GM18951 (cell line): ENCODE results near the gene ARHGAP25.

Experiments
- POLR2A ChIP-seq: IDR thresholded peaks from 4 replicates; pipeline ENCODE4 v1.6.1; 2011; ENCODE audit warnings: mild to moderate bottlenecking; ENCODE audit not compliant: insufficient read length, insufficient read depth; ENCODE audit errors: extremely low read depth
- in situ Hi-C: fragments of 300-500 bp; cut with MboI; formaldehyde crosslinking; loops from one replicate; pipeline ENCODE4 v1.12.0; 2022; ENCODE audit warnings: low sequenced_read_pairs, mixed read lengths, inconsistent platforms; ENCODE audit not compliant: unreplicated experiment

ARHGAP25 gene

DNA sequence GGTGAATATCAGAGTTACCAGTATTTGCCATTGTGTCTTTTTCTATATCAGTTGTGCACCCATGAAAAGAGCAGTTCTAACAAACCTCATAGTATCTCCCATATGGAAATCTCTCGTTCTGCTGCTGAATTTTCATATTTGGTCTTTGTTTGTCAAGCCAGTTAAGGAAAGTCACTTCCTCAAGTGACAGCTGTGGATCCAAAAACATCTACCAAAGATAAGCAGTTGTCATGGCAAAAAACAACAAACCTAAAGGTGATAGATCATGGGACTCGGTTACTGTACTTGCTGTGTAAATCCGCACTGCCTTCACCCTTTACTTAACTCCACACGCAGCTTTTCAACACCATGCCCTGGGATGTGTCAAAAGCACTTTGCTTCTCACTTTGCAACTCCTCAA lies 119.3 kb downstream of the ARHGAP25 start:
- in situ Hi-C loops: no loop called here
- no peak for TF ChIP-seq POLR2A

DNA sequence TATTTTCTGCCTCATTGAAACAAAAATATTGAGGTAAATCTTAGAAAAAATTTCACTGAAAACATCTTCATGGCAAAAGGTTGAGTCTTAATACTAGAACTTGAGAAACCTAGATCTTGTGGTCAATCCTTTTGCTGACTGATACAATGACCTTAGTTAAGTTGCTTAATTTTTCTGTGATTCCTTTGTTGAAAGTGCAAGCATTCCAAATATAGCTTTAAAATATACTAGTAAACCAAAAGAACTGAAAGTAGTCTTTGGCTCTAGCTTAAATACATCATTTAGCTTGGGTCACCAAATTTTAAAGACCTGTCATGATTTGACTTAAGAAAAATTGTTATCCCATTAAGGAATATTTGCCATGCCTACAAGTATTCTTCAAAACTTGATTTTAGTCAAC lies 119.9 kb downstream of the ARHGAP25 start:
- in situ Hi-C loops: no loop called here
- TF ChIP-seq POLR2A: no peak

DNA sequence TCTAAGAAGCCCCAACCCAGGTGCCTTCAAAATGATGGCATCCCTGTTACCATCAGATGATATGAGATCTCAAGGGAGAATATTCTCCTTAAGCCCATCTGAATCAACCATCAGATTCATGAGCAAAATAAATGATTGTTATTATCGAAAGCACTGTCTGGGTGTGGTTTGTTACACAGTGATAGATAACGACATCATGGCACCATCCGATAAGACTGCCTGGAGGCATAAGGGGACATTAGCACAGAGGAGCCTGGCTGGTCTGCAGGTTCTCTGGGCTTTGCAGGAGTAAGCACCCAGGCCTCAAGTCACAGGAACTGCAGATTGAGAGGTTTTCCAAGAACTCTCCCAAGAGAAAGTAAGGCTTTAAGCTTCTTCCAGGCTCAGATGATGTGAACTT lies 120.9 kb downstream of the ARHGAP25 start:
- TF ChIP-seq POLR2A: no peak
- in situ Hi-C loops: no loop called here

DNA sequence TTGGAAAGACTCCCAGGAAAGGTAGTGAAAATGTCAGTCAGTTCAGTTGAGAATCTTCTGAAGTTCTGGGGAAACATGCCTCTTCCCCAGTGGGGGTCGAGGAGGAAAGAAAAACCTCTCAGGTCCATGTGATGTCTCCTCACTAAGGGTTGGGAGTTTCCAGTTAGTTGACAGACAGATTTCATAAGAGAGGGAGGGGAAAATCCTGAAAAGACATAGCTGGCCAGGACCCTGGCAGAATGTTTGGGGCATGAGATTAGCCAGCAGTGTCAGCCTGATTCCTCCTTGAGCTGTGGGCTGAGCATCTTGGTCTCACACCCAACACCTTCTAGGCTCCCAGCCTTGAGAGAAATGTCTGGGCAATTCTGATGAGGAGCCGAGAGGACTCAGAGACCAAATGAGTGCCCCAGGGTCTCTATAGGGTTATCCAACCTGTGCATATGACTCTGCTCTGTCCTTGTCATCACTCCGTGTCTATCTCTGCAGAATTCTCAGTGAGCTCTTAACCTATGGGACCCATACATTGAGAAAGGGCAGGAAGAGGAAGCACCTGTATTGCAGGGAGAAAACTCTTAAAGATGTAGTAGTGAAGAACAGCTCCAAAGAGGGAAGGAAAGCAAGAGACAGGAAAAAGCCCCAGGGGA lies 122.7 kb downstream of the ARHGAP25 start:
- in situ Hi-C loops: no loop called here
- no peak for TF ChIP-seq POLR2A

DNA sequence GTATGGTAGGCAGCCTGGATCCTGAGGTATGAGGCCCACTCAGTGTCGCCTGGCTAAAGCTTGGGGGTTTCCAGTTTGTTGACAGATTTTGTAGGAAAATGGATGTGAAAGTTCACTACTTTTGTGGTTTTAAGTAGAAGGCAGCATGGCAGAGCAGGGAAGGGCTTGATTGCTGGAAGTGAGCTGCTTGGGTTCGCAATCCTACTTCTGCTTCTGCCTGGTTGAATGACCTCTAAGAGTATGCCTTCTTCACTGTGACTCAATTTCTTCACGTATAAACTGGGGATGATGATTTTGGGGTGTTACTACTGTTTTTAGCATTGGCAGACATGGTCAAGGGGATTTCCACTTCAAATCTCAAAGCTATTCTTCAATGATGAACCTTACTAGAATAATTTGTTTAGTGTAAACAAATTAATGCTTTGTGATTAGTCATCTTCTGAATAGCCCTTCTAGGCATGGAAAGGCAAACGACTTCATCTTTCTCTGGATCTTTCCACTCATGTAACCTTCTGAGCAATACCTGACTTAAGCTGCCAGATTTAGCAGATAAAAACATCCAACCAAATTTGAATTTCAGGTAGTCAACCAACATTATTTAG lies 123.3 kb downstream of the ARHGAP25 start:
- in situ Hi-C loops: no loop called here
- TF ChIP-seq POLR2A: no peak

DNA sequence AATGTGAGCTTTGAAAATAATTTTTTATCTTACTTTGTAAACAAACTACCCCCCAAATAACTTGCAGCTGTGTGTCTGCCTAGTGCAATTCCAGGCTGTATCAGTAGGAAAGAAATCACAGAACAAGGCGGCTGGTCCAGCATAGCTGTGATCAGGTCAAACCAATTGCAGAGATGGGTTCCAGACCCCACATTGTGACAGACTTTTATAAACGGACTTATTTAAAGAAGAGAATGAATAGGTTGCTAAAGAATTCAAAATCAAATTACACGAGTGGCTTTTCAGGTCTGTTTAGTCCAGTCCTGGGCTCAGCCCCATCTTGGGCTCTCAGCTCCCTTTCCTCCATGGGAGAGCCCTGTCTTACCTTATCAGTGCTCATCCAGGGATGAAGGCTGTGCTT lies 125.5 kb downstream of the ARHGAP25 start:
- in situ Hi-C loops: no loop called here
- no peak for TF ChIP-seq POLR2A

DNA sequence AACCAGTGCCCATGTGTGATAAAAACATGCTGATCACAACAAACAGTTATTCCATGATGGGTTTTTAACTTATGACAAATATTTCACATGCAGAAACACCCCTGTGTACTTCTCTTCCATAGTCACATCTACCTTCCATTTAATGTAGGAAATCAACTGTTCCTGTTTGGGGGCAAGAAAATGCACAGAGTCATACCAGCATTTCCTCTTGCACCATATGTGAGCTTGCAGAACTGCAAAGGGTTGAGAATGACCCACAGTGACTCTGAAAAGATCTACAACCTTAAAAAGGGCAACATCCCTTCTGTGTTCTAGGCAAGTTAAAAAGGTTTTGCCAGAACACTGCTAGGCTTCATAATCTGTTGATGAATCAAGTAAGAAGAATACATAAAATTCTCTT lies 126.7 kb downstream of the ARHGAP25 start:
- TF ChIP-seq POLR2A: no peak
- in situ Hi-C loops: no loop called here

DNA sequence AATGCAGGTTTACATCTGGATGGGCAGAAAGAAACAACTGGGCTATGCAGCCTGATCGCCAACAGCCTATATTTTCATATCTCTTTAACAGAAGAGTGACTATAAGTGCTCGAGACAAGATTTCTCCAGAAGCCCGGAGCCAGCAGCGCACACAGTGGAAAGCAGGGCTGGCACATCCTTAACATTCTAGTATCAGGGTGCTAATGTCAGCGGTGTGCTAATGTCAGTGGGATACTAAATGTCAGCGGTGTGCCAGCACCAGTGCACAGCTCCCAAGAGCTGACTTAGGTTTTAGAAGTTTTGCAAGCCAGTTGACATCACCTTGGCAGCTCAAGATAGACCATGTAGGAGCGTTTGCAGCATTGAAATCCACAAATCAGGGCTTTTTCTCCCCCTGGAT lies 128.3 kb downstream of the ARHGAP25 start:
- in situ Hi-C loops: no loop called here
- no peak for TF ChIP-seq POLR2A

DNA sequence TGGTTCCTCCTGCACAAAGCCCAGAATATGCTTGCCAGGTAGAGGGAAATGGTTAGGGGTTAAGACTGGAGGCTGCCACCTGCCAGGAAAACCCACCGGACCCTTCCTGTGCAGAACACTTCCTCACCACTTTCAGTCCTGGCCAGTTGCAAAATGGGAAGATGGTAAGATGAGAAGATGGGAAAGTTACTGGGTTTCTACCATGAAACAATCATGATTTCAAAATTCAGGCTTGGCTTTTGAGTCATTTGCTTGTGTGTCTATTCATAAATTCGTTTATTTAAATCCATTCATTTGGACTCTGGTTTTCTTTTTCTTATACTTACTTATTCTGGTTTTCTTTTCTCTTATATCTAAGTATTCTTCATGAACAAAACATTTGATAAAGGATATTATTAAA lies 129.4 kb downstream of the ARHGAP25 start:
- no peak for TF ChIP-seq POLR2A
- in situ Hi-C loops: no loop called here

DNA sequence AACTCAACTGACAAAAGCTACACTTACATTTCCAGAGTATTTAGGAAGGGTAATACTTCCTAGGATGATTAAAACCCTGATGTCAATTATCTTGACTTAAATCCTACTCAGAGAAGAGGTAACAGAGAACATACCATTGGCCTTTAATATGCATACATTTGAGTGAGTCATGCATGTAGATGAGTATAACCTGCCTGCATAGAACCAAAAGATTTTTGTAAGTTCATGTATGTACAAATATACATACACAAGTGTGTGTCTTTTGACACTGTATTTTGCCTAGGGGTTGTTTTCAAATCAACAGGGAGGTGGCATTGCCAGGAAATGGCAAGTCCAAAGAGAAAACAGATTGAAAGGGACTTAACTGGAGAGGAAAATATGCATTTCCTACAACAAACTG lies 130.5 kb downstream of the ARHGAP25 start:
- TF ChIP-seq POLR2A: no peak
- in situ Hi-C loops: no loop called here

DNA sequence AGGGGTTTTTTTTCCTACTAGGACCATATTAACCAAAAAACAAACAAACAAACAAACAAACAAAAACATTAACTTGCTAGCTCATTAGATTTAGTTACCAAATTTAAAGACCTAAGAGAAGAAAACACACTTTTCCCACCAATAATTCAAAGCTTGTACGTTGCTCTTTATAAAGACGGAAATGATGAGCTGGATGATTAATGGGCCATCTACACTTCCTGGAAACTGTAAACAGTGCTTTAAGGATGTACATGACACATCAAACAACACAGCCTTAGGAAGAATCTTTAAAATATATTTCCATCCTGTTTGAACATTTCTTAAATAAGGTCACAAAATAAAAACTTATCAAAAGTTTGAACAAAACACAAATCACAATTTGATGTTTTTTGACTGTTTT lies 135.6 kb downstream of the ARHGAP25 start:
- no peak for TF ChIP-seq POLR2A
- in situ Hi-C loops: no loop called here

DNA sequence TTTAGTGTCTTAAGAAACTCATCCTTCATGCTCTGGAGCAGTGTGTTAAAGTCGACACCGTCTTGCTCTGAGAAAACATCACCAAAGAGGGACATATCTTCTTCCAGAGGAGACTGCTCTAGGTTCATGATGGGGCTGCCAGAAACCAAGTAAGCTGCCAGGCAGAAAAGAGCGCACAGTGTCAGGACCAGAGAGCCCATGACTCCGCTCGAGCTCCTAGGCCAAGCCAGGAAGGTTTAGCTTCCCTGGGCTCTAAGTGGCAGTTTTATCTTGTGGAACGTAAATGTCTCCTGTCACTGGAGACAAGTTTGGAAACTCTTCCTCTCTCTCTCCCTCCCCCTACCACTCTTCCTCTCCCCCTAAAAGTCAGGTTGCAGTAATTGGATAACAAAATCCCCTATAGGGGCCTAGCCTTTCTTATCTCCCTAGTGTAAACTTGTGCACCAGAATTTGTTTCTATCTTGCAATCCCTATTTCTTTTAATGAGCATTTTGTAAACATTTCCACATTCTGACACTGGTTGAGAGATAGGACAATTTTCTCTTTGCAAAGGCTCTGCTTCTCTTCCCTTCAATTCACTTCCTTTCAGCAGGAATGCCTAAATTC lies 136.7 kb downstream of the ARHGAP25 start, which contains the start of gene BMP10:
Gene BMP10 (minus strand): TSS at position 239 of the 606 bp plus-strand sequence. CDS start 39 bp downstream, at position 200.
- in situ Hi-C loops: no loop called here
- no peak for TF ChIP-seq POLR2A
